H1 (cell line): ENCODE measurements around the gene EPHB1. TPM values are rescaled to one million over a fixed set of nuclear protein-coding genes. Genes with fewer than 3 reads are reported as not detected.

ENCODE experiments used
- CTCF ChIA-PET: fragments of 300-600 bp; sonication (Branson Sonifier 250); formaldehyde crosslinking; loops from one replicate; lab custom pipeline; 2021; ENCODE audit not compliant: partially characterized antibody; lab: Charles Lee
- POLR2A ChIA-PET: fragments of 300-600 bp; sonication (Branson Sonifier 250); formaldehyde crosslinking; loops from one replicate; lab custom pipeline; 2021; ENCODE audit warnings: inconsistent platforms; ENCODE audit not compliant: partially characterized antibody; lab: Charles Lee
- DNase-seq, 2 experiments: peaks; one replicate each; pipeline versions ENCODE4 v3.0.0 to v3.0.0-alpha.2; 2010 to 2022; ENCODE audit warnings: low spot score in 2 of 2, low read depth in 1 of 2, mixed read lengths in 1 of 2
- FAIRE-seq: peaks from 2 replicates; lab custom pipeline; 2011; peaks lifted over from hg19 to GRCh38; lab: Jason Lieb, UNC
- H2AFZ ChIP-seq: 2 replicates; pipeline ENCODE4 v1.8.1; 2012; ENCODE audit warnings: low read length, inconsistent platforms
- H2AK5ac ChIP-seq: 2 replicates; pipeline ENCODE4 v1.6.1; 2013; ENCODE audit warnings: low read depth, low read length
- H2BK120ac ChIP-seq: replicated peaks from 2 replicates; pipeline ENCODE3; 2013; ENCODE audit warnings: low read depth, low read length, inconsistent platforms
- H2BK12ac ChIP-seq: 2 replicates; pipeline ENCODE4 v1.6.1; 2013; ENCODE audit warnings: low read depth, low read length
- H2BK15ac ChIP-seq: 2 replicates; pipeline ENCODE4 v1.6.1; 2013; ENCODE audit warnings: low read length
- H2BK20ac ChIP-seq: 2 replicates; pipeline ENCODE4 v1.6.1; 2013; ENCODE audit warnings: low read length
- H2BK5ac ChIP-seq: 2 replicates; pipeline ENCODE4 v1.6.1; 2013; ENCODE audit warnings: low read depth, low read length
- H3K14ac ChIP-seq: 2 replicates; pipeline ENCODE4 v1.6.1; 2013; ENCODE audit warnings: inconsistent platforms; ENCODE audit not compliant: insufficient read length
- H3K18ac ChIP-seq: 2 replicates; pipeline ENCODE4 v1.6.1; 2013; ENCODE audit warnings: low read length; ENCODE audit errors: extremely low read depth
- H3K23ac ChIP-seq: 2 replicates; pipeline ENCODE4 v1.6.1; 2013; ENCODE audit warnings: inconsistent platforms; ENCODE audit not compliant: insufficient read length
- H3K23me2 ChIP-seq: 2 replicates; pipeline ENCODE4 v1.6.1; 2013; ENCODE audit warnings: low read depth, low read length
- H3K27ac ChIP-seq: 2 replicates; pipeline ENCODE4 v1.6.1; 2011; ENCODE audit warnings: low read depth, low read length, inconsistent platforms
- H3K27me3 ChIP-seq, 4 experiments: replicated peaks in 1 of 4; 1 replicate in 1 of 4; 2 replicates in 3 of 4; pipeline versions ENCODE4 v1.6.1 to v1.8.1; 2011 to 2013; ENCODE audit warnings: low read length in 3 of 4, mild to moderate bottlenecking in 3 of 4, inconsistent platforms in 2 of 4, mixed read lengths in 2 of 4, moderate library complexity in 1 of 4; ENCODE audit not compliant: control insufficient read depth in 3 of 4, insufficient read depth in 3 of 4; ENCODE audit errors: extremely low read depth in 1 of 4
- H3K36me3 ChIP-seq, 4 experiments: 2 replicates each; pipeline versions ENCODE4 v1.6.1 to v1.8.1; 2011 to 2013; ENCODE audit warnings: mild to moderate bottlenecking in 4 of 4, low read length in 3 of 4, moderate library complexity in 2 of 4, control low read depth in 1 of 4, inconsistent platforms in 1 of 4; ENCODE audit not compliant: insufficient read depth in 4 of 4, control insufficient read depth in 2 of 4
- H3K4ac ChIP-seq: replicated peaks from 2 replicates; pipeline ENCODE3; 2013; ENCODE audit warnings: low read length, low read depth, mixed read lengths, inconsistent platforms; ENCODE audit not compliant: insufficient read length
- H3K4me1 ChIP-seq, 4 experiments: replicated peaks in 1 of 4; 1 replicate in 1 of 4; 2 replicates in 3 of 4; pipeline versions ENCODE4 v1.6.1 to v1.8.1; 2011 to 2013; ENCODE audit warnings: low read length in 3 of 4, inconsistent platforms in 2 of 4, mixed read lengths in 1 of 4; ENCODE audit not compliant: insufficient read depth in 4 of 4, control insufficient read depth in 3 of 4
- H3K4me2 ChIP-seq, 2 experiments: 2 replicates each; pipeline versions ENCODE4 v1.6.1 to v1.8.1; 2011 to 2013; ENCODE audit warnings: low read depth in 2 of 2, low read length in 2 of 2, control low read depth in 1 of 2, inconsistent platforms in 1 of 2, mild to moderate bottlenecking in 1 of 2; ENCODE audit not compliant: insufficient read depth in 1 of 2
- H3K4me3 ChIP-seq, 4 experiments: fragments of 200-600, 300-600 bp in 1 of 4; sonication (generic), shearing (Covaris generic), sonication (Bioruptor Twin) in 1 of 4; 2 replicates each; pipeline versions ENCODE4 v1.5.1 to v1.8.1; 2011 to 2016; ENCODE audit warnings: low read length in 4 of 4, low read depth in 3 of 4, control low read depth in 2 of 4, inconsistent platforms in 2 of 4, mild to moderate bottlenecking in 2 of 4, mixed read lengths in 1 of 4, moderate library complexity in 1 of 4; ENCODE audit not compliant: insufficient read depth in 2 of 4; ENCODE audit errors: extremely low read depth in 1 of 4
- H3K56ac ChIP-seq: replicated peaks from 2 replicates; pipeline ENCODE3; 2013; ENCODE audit warnings: low read depth, mild to moderate bottlenecking, mixed read lengths, low read length, inconsistent platforms; ENCODE audit not compliant: insufficient read length
- H3K79me1 ChIP-seq: 2 replicates; pipeline ENCODE4 v1.6.1; 2013; ENCODE audit warnings: low read depth, low read length, control low read depth
- H3K79me2 ChIP-seq, 2 experiments: 2 replicates each; pipeline versions ENCODE4 v1.6.1 to v1.8.1; 2012 to 2013; ENCODE audit warnings: low read length in 2 of 2, mild to moderate bottlenecking in 2 of 2, inconsistent platforms in 1 of 2; ENCODE audit not compliant: insufficient read depth in 2 of 2, control insufficient read depth in 1 of 2
- H3K9ac ChIP-seq, 4 experiments: replicated peaks in 1 of 4; 1 replicate in 1 of 4; 2 replicates in 3 of 4; pipeline versions ENCODE4 v1.6.1 to v1.8.1; 2011 to 2013; ENCODE audit warnings: low read depth in 3 of 4, low read length in 3 of 4, control low read depth in 2 of 4, mild to moderate bottlenecking in 2 of 4, moderate library complexity in 2 of 4, inconsistent platforms in 1 of 4; ENCODE audit errors: extremely low read depth in 1 of 4
- H3K9me3 ChIP-seq, 2 experiments: 2 replicates each; pipeline versions ENCODE4 v1.6.1 to v1.8.1; 2012 to 2013; ENCODE audit warnings: mild to moderate bottlenecking in 2 of 2, moderate library complexity in 2 of 2, control low read depth in 1 of 2, inconsistent platforms in 1 of 2, low read depth in 1 of 2, low read length in 1 of 2, mixed read lengths in 1 of 2; ENCODE audit not compliant: insufficient read depth in 2 of 2
- H4K20me1 ChIP-seq, 2 experiments: replicated peaks in 1 of 2; 2 replicates each; pipeline versions ENCODE3 to v1.8.1; 2011 to 2013; ENCODE audit warnings: inconsistent platforms in 2 of 2, low read length in 2 of 2, mild to moderate bottlenecking in 1 of 2; ENCODE audit not compliant: insufficient read depth in 2 of 2, control insufficient read depth in 1 of 2
- H4K5ac ChIP-seq: 2 replicates; pipeline ENCODE4 v1.6.1; 2013; ENCODE audit warnings: low read length, low read depth, mixed read lengths, inconsistent platforms; ENCODE audit not compliant: insufficient read length
- H4K8ac ChIP-seq: 2 replicates; pipeline ENCODE4 v1.8.0; 2013; ENCODE audit warnings: mild to moderate bottlenecking, moderate library complexity, low read length, inconsistent platforms; ENCODE audit not compliant: insufficient read depth; ENCODE audit errors: extremely low read depth
- H4K91ac ChIP-seq: replicated peaks from 2 replicates; pipeline ENCODE3; 2013; ENCODE audit warnings: low read length, mixed read lengths, inconsistent platforms; ENCODE audit not compliant: insufficient read length
- CTBP2 ChIP-seq: IDR thresholded peaks from 2 replicates; pipeline ENCODE4 v1.7.0; 2011; ENCODE audit warnings: borderline replicate concordance, mild to moderate bottlenecking, moderate library complexity, mixed read lengths, low read length; ENCODE audit not compliant: insufficient read depth, insufficient read length
- JUN ChIP-seq: IDR thresholded peaks from 2 replicates; pipeline ENCODE4 v1.6.1; 2011; ENCODE audit warnings: low read depth, mild to moderate bottlenecking, improper control_type of control experiment, low read length
- PHF8 ChIP-seq: fragments of 200-600 bp; sonication (generic); conservative IDR thresholded peaks from 2 replicates; pipeline ENCODE4 v1.7.1; 2012; ENCODE audit warnings: low read depth, mild to moderate bottlenecking, inconsistent platforms, low read length, moderate library complexity
- RAD21 ChIP-seq, 2 experiments: IDR thresholded peaks in 1 of 2; conservative IDR thresholded peaks in 1 of 2; 2 replicates each; pipeline ENCODE4 v1.6.1; 2011; ENCODE audit warnings: low read depth in 2 of 2, low read length in 2 of 2, improper control_type of control experiment in 1 of 2, inconsistent platforms in 1 of 2, mild to moderate bottlenecking in 1 of 2, moderate library complexity in 1 of 2
- SIN3A ChIP-seq, 2 experiments: IDR thresholded peaks in 1 of 2; conservative IDR thresholded peaks in 1 of 2; 2 replicates each; pipeline ENCODE4 v1.6.1; 2011 to 2012; ENCODE audit warnings: low read length in 2 of 2, improper control_type of control experiment in 1 of 2, low read depth in 1 of 2, mild to moderate bottlenecking in 1 of 2
- SP4 ChIP-seq: IDR thresholded peaks from 2 replicates; pipeline ENCODE4 v1.6.1; 2012; ENCODE audit warnings: low read length, inconsistent platforms
- WGBS, 2 experiments: shearing (Covaris generic) in 1 of 2; methylation state at CpG; one replicate each; pipeline versions ENCODE4 v1.1.6 to v1.1.7; 2013 to 2015; ENCODE audit warnings: low lambda C conversion rate in 2 of 2, mixed read lengths in 2 of 2, inconsistent platforms in 1 of 2, low coverage in 1 of 2, missing lambda C conversion rate in 1 of 2; ENCODE audit not compliant: insufficient replicate concordance in 2 of 2, insufficient coverage in 1 of 2, insufficient read length in 1 of 2; ENCODE audit errors: extremely low coverage in 1 of 2, missing lambda C conversion rate in 1 of 2; 5-methylcytosine and 5-hydroxymethylcytosine counted together
- polyA plus RNA-seq, 7 experiments: library from polyadenylated mRNA; depleted of rRNA in 3 of 7; stranded (reverse) in 5 of 7; unstranded in 2 of 7; fragments of >200 nt in 5 of 7; fragments of 200-250 nt in 2 of 7; gene quantifications; 1 replicate in 5 of 7; 2 replicates in 1 of 7; 4 replicates in 1 of 7; pipeline versions ENCODE4 v1.2.1 to v1.2.3, GENCODE V29; 2011 to 2013; ENCODE audit warnings: missing spikeins in 2 of 7, mixed read lengths in 2 of 7
- total RNA-seq: library from RNA; stranded (reverse); fragmentation: NEBNext Ultra II Directional; extraction: Animal tissue kit (Norgen Biotek cat#: 25700); gene quantifications from 2 replicates; pipeline ENCODE4 v1.2.1, GENCODE V29; 2021

EPHB1 gene
- total and polyA plus RNA-seq, 2 of the 8 experiments (the other 6 are each of a cell fraction or from before 2014, with no cell fraction given): 3.5 to 5.9 TPM

DNA sequence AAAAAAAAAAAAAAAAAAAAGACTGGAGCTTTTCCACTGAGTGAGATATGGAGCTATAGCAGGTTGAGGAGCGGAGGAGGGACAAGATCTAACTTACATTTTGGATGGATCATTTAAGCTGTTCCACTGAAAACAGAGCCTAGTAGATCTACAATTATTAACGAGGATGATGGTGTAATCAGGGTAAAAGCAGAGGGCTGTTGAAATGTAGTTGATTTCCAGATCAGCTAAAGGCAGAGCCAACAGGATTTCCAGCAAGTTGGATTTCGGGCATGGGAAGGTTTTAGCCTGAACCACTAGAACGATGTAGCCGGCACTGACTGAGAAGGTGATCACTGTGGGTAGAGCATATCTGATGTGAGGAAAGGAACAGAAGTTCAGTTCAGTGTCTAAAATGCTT is 360.7 kb downstream of the EPHB1 start:
- H2BK120ac ChIP-seq: no peak overlapping the region
- no peaks in the 10 kb centered on the region for H3K27me3 ChIP-seq
- no peak overlapping the region for H2BK12ac ChIP-seq
- no peaks in the 10 kb centered on the region for H3K79me2 ChIP-seq
- no peak overlapping the region for H3K27ac ChIP-seq
- no peak overlapping the region for H4K91ac ChIP-seq
- ChIA-PET POLR2A (no interaction called here), CTCF (interaction anchor here (0.6 to 1.6 kb wide), 2 partner anchors 18 to 736 kb away, joined by 3 to 4 read pairs; no protein-coding TSS in a partner anchor)
- H3K56ac ChIP-seq: no peak overlapping the region
- FAIRE-seq: no peak
- no peak overlapping the region for H2BK5ac ChIP-seq
- TF ChIP-seq PHF8 (no peak), CTBP2 (no peak), SIN3A (conservative IDR thresholded peaks at IDR 0.05 in 1 of 2, IDR thresholded peaks at IDR 0.05 in 1 of 2; ENCODE audit: low read depth in 1 of 2, low read length in 2 of 2) (no peak), SP4 (no peak), JUN (no peak), RAD21 (IDR thresholded peaks at IDR 0.05 in 1 of 2, conservative IDR thresholded peaks at IDR 0.05 in 1 of 2; ENCODE audit: low read depth in 2 of 2, low read length in 2 of 2) (no peak)
- no peak overlapping the region for H2AFZ ChIP-seq
- H2BK15ac ChIP-seq: no peak overlapping the region
- no peaks in the 10 kb centered on the region for H3K9me3 ChIP-seq
- H3K4me1 ChIP-seq: peaks cover 0 to 9% (median 2%) of the 10 kb centered on the region in 4 experiments; a peak in 4 of 7 replicates
- H3K23me2 ChIP-seq: no peaks in the 10 kb centered on the region; the same call in 1 of the 2 replicates
- 90% methylated on average over 4 of the region's 5 CpGs; no CpG with 5 or more reads in 1 of the 2 experiments for WGBS, 2 experiments
- no peak overlapping the region for H3K23ac ChIP-seq
- no peak overlapping the region for H2AK5ac ChIP-seq
- DNase-seq: no peak
- H3K4me3 ChIP-seq: no peak overlapping the region
- H3K4me2 ChIP-seq: no peak overlapping the region
- no peak overlapping the region for H4K8ac ChIP-seq
- no peak overlapping the region for H3K4ac ChIP-seq
- H3K14ac ChIP-seq: no peak overlapping the region
- H4K20me1 ChIP-seq: no peaks in the 10 kb centered on the region
- no peaks in the 10 kb centered on the region for H3K79me1 ChIP-seq
- no peaks in the 10 kb centered on the region for H3K36me3 ChIP-seq
- H3K18ac ChIP-seq: no peak overlapping the region
- no peak overlapping the region for H3K9ac ChIP-seq
- no peak overlapping the region for H4K5ac ChIP-seq
- H2BK20ac ChIP-seq: no peak overlapping the region
